Measurements from ENCODE around the gene HS3ST1.

HS3ST1 gene

DNA sequence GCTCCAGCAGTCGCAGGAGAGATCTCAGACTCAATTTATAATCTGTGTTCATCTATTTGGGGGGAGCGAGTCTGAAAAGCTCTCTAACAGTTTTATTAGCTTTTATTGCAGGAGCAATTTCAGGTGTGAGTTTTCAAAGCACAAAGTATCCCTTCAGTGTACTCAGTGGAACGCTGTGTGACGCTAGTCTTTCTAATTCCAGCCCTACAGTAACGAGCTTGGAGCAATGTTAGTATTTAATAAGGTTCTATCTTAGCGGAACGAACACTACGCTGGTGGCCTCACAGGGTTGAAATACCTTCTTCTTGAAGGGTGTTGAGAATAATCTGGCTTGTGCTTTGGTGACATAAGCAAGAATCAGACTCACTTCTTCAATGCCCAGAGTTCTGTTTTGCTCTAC is 8.4 kb downstream of the HS3ST1 start:
- CTCF ChIA-PET: no interaction called here
- TF ChIP-seq L3MBTL2 (conservative IDR thresholded peaks at IDR 0.05) (no peak), SP1 (IDR thresholded peaks at IDR 0.05) (no peak), HDGF (IDR thresholded peaks at IDR 0.05; ENCODE audit: borderline replicate concordance) (no peak), TARDBP (IDR thresholded peaks at IDR 0.05) (no peak), SUZ12 (IDR thresholded peaks at IDR 0.05) (no peak), LEF1 (IDR thresholded peaks at IDR 0.05; ENCODE audit: borderline replicate concordance) (no peak), ELF4 (IDR thresholded peaks at IDR 0.05) (no peak), NFRKB (IDR thresholded peaks at IDR 0.05) (no peak), ARNT (IDR thresholded peaks at IDR 0.05) (no peak), FOXM1 (IDR thresholded peaks at IDR 0.05; ENCODE audit: borderline replicate concordance) (no peak), CTBP1 (IDR thresholded peaks at IDR 0.05; ENCODE audit: borderline replicate concordance) (no peak), BHLHE40 (IDR thresholded peaks at IDR 0.05; ENCODE audit: borderline replicate concordance) (no peak), FOXA1 (IDR thresholded peaks at IDR 0.05) (no peak), FOXK2 (IDR thresholded peaks at IDR 0.05) (no peak), PKNOX1 (IDR thresholded peaks at IDR 0.05) (no peak)
- POLR2A ChIA-PET: no interaction called here
- no peak for DNase-seq (ENCODE audit: extremely low spot score)

DNA sequence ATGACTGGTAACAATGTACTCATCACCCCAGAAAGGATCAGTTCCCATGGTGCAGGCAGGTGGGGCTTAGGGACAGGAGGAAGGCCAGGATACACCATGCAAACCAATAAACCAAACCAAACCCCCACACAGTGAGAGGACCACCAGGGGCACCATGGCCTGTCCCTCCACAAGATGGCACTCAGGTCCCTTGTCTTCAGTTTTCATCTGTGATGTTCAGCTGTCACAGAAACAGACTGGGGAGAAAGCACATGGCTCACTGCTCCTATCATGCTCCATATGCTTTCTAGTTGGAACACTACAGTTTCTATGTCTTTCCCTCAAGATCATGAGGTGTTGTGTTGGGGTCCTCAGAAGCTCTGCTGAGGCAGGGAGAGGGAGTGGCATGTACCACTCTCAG is 10.1 kb downstream of the HS3ST1 start:
- no peak for DNase-seq (ENCODE audit: extremely low spot score)
- ChIA-PET CTCF (no interaction called here), POLR2A (no interaction called here)
- TF ChIP-seq LEF1 (IDR thresholded peaks at IDR 0.05; ENCODE audit: borderline replicate concordance) (no peak), PKNOX1 (IDR thresholded peaks at IDR 0.05) (no peak)

GRCh38 chr4:11416767-11417113 is 12.0 kb downstream of the HS3ST1 start:
- no peak for DNase-seq (ENCODE audit: extremely low spot score)

GRCh38 chr4:11416071-11416766 is 12.5 kb downstream of the HS3ST1 start:
- ChIA-PET CTCF (no interaction called here), POLR2A (no interaction called here)
- TF ChIP-seq NFRKB (IDR thresholded peaks at IDR 0.05) (no peak), FOXA1 (IDR thresholded peaks at IDR 0.05) (no peak), CTBP1 (IDR thresholded peaks at IDR 0.05; ENCODE audit: borderline replicate concordance) (no peak), L3MBTL2 (conservative IDR thresholded peaks at IDR 0.05) (no peak), BHLHE40 (IDR thresholded peaks at IDR 0.05; ENCODE audit: borderline replicate concordance) (no peak), TARDBP (IDR thresholded peaks at IDR 0.05) (no peak), ARNT (IDR thresholded peaks at IDR 0.05) (no peak), LEF1 (IDR thresholded peaks at IDR 0.05; ENCODE audit: borderline replicate concordance) (no peak)
- no peak for DNase-seq (ENCODE audit: extremely low spot score)

More at GRCh38 chr4:11416767-11417113, 12.0 kb downstream of the HS3ST1 start:
- ChIA-PET POLR2A (no interaction called here), CTCF (no interaction called here)
- TF ChIP-seq ELF4 (IDR thresholded peaks at IDR 0.05) (no peak), SUZ12 (IDR thresholded peaks at IDR 0.05) (no peak), PKNOX1 (IDR thresholded peaks at IDR 0.05) (no peak), FOXA1 (IDR thresholded peaks at IDR 0.05) (no peak), SP1 (IDR thresholded peaks at IDR 0.05) (no peak), HDGF (IDR thresholded peaks at IDR 0.05; ENCODE audit: borderline replicate concordance) (no peak), NFRKB (IDR thresholded peaks at IDR 0.05) (no peak), CTBP1 (IDR thresholded peaks at IDR 0.05; ENCODE audit: borderline replicate concordance) (no peak), TARDBP (IDR thresholded peaks at IDR 0.05) (no peak), FOXM1 (IDR thresholded peaks at IDR 0.05; ENCODE audit: borderline replicate concordance) (no peak), ZNF384 (IDR thresholded peaks at IDR 0.05) (no peak), ARNT (IDR thresholded peaks at IDR 0.05) (no peak), LEF1 (IDR thresholded peaks at IDR 0.05; ENCODE audit: borderline replicate concordance) (no peak), BHLHE40 (IDR thresholded peaks at IDR 0.05; ENCODE audit: borderline replicate concordance) (no peak), FOXK2 (IDR thresholded peaks at IDR 0.05) (no peak)

- POLR2A ChIA-PET: no interaction called here
- CTCF ChIA-PET: no interaction called here
- TF ChIP-seq FOXA1 (IDR thresholded peaks at IDR 0.05) (no peak), SUZ12 (IDR thresholded peaks at IDR 0.05) (no peak), BHLHE40 (IDR thresholded peaks at IDR 0.05; ENCODE audit: borderline replicate concordance) (no peak), TARDBP (IDR thresholded peaks at IDR 0.05) (no peak), FOXM1 (IDR thresholded peaks at IDR 0.05; ENCODE audit: borderline replicate concordance) (no peak), ELF4 (IDR thresholded peaks at IDR 0.05) (no peak), ARNT (IDR thresholded peaks at IDR 0.05) (no peak)
- no peak for DNase-seq (ENCODE audit: extremely low spot score)
Observed at GRCh38 chr4:11415409-11416070, 13.2 kb downstream of the HS3ST1 start.

GRCh38 chr4:11412211-11412610 is 16.5 kb downstream of the HS3ST1 start:
- no peak for DNase-seq (ENCODE audit: extremely low spot score)
- CTCF ChIA-PET: no interaction called here
- POLR2A ChIA-PET: no interaction called here
- TF ChIP-seq SUZ12 (IDR thresholded peaks at IDR 0.05) (no peak), FOXM1 (IDR thresholded peaks at IDR 0.05; ENCODE audit: borderline replicate concordance) (no peak), TARDBP (IDR thresholded peaks at IDR 0.05) (no peak), FOXK2 (IDR thresholded peaks at IDR 0.05) (no peak), PKNOX1 (IDR thresholded peaks at IDR 0.05) (no peak), ELF4 (IDR thresholded peaks at IDR 0.05) (no peak), ZNF384 (IDR thresholded peaks at IDR 0.05) (no peak), LEF1 (IDR thresholded peaks at IDR 0.05; ENCODE audit: borderline replicate concordance) (no peak), SP1 (IDR thresholded peaks at IDR 0.05) (no peak), BHLHE40 (IDR thresholded peaks at IDR 0.05; ENCODE audit: borderline replicate concordance) (no peak), ARNT (IDR thresholded peaks at IDR 0.05) (no peak), L3MBTL2 (conservative IDR thresholded peaks at IDR 0.05) (no peak), FOXA1 (IDR thresholded peaks at IDR 0.05) (no peak), HDGF (IDR thresholded peaks at IDR 0.05; ENCODE audit: borderline replicate concordance) (no peak), CTBP1 (IDR thresholded peaks at IDR 0.05; ENCODE audit: borderline replicate concordance) (no peak), NFRKB (IDR thresholded peaks at IDR 0.05) (no peak)
